GM19193 (cell line): ENCODE measurements around the gene RIPOR3.

ENCODE experiments used
- POLR2A ChIP-seq: IDR thresholded peaks from 4 replicates; pipeline ENCODE4 v1.6.1; 2011; ENCODE audit not compliant: insufficient read depth, insufficient read length; ENCODE audit errors: extremely low read depth

RIPOR3 gene

DNA sequence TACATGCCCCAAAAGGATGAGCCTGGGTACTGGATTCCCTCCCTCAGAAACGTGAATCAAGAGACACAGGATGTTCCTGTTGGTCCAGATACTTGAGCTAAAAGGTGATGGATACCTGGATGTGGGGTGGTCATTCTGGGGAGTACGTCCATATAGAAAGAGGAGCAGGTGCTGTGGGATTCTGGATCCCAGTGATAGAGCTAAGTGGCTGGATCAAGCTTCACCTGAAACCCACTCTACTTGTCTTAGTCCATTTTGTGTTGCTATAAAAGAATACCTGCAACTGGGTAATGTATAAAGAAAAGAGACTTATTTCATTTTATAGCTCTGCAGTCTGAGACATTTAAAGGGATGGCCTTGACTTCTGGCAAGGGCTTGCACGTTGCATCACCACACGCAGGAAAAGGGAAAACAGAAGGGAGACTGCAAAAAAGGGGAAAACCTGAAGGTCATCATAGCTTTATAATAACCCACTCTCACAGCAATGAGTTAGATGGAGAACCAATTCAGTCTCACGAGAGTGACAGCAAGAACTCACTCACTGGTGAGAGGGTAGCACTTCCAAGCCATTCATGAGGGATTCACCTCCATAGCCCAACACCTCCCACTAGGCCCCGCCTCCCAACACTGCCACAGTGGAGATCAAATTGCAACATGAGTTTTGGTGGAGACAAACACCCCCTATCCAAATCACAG is 31.2 kb downstream of the RIPOR3 start:
- no peak for TF ChIP-seq POLR2A

DNA sequence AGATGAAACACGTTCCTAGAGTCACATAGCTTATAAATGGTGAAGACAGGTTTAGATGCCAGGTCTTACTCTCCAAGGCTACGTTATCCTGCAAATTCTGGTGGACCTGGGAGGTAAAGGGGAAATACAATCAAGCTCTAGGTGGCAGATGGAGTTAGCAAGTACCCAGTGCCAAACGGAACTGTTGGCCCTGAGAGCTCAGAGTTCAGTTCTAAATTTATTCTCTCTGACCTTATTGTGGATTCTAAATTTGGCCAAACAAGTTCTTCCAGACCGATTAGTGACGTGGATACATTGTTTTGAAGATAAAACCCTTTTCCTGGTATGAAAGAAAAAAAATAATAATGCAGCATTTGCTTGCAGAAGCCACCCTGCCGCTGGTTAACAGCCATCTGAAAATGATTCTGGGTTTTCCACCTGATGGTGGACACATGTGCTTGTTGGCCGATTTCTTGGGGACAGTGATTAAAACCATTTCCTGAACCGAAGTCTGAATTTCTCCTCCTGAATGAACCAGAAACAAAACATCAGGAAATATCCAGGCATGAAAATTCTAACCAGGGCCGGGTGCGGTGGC is 32.5 kb downstream of the RIPOR3 start:
- no peak for TF ChIP-seq POLR2A

DNA sequence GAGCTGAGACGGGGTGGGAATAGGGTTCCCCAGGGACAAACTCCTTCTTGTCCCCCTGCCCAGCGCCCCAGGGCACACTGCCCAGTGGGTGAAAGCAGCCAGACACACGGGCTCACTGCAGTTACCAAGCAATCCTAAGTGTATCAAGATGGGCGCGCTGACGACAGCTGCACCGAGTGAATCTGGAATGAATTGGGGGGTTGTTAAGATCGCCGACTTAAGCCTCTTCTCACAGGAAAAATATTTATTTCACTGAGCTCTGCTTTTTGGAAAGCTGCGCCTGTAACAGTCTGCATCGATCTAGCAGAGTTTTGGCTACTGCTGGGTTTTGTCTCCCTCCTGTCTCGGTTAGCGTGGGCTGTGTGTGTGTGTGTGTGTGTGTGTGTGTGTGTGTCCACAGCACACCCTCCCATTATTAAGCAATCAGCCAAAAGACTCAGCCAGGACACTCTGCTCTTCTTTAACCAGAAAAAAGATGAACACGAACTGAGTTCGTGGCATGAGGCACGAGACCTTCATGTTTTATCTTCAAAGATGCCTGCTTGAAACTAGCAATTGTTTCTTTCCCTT is 35.9 kb downstream of the RIPOR3 start:
- no peak for TF ChIP-seq POLR2A

DNA sequence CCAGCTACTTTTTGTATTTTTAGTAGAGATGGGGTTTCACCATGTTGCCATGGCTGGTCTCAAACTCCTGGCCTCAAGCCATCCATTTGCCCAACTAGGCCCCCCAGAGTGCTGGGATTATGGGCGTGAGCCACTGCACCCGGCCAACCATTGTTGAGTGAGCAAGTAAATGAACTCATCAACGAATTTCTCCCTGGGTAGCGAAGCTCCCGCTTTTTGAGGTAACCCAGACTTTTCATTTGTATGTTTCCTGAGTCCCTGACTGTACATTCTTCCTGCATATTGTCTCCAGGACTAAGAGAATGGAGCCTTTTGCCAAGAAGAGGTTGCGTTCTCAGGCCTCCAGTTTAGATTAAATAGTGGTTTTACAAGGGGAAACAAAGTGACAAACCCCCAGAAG is 36.4 kb downstream of the RIPOR3 start:
- no peak for TF ChIP-seq POLR2A

DNA sequence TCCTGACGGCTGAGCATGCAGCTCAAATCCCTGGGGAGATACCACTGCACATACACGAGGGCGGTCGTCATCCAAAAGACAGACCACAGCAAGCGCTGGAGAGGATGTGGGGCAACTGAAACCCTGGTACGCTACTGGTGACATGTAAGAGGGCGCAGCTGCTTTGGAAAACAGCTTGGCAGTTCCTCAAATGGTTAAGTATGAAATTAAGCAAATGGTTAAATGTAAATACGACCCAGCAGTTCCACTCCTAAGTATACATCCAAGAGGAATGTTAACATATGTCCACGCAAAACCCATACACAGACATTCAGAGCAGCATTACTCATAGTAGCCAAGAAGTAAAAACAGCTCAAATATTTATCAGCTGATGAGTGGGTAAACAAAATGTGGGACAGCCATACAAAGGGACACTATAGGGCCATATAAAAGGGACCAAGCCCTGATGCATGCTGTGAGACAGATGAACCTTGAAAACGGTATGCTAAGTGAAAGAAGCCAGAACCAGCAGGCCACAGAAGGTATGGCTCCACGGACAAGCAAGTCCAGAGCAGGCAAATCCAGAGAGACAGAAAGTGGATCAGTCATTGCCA is 38.5 kb downstream of the RIPOR3 start:
- no peak for TF ChIP-seq POLR2A

DNA sequence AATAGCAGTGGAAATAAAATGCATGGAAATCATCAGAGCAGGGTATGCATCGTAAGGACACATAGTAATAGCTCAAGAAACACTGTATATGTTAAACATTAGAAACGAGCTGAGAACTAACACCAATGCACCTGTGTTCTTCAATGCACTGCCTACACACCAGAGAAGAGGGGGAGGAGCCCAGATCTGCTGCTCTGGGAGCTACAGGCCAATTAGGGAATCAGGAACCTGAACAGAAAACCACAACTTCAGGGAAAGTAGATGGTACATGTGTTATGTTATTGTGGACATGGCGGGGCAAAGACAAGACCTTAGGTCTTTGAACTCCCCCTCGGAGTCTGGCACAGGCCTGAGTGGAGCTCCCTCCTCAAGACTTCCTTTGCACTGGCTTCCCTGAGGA is 39.7 kb downstream of the RIPOR3 start:
- TF ChIP-seq POLR2A = no peak

DNA sequence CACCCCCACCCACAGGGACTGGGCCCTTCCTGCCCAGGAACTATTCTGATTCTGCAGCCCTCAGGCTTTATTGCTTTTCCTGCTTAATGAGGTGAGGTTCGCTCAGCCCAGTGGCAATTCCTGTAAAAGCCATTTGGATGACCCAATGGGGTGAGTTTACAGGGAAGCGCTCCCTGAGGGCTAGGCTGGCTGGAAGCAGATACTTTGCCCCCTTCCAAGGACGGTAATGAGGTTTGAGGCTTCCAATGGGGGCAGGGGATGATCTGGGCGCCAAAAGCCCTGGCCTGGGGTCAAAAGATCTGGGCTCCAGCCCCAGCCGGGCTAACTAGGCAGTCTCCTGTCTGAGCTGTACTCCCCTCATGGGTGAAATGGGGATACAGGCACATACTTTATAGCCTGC is 41.8 kb downstream of the RIPOR3 start:
- TF ChIP-seq POLR2A = no peak

DNA sequence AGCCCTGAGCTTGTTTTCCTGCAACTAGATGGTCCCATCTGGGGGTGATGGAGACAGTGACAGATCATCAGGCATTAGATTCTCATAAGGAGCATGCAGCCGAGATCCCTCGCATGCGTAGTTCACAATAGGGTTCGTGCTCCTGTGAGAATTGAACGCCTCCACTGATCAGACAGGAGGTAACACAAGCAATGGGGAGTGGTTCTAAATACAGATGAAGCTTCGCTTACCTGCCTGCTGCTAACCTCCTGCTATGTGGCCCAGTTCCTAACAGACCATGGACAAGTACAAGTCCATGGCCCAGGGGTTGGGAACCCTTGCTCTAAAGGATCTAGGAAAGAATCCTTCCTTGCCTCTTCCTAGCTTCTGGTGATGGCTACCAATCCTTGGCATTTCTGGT is 42.7 kb downstream of the RIPOR3 start:
- TF ChIP-seq POLR2A = no peak

DNA sequence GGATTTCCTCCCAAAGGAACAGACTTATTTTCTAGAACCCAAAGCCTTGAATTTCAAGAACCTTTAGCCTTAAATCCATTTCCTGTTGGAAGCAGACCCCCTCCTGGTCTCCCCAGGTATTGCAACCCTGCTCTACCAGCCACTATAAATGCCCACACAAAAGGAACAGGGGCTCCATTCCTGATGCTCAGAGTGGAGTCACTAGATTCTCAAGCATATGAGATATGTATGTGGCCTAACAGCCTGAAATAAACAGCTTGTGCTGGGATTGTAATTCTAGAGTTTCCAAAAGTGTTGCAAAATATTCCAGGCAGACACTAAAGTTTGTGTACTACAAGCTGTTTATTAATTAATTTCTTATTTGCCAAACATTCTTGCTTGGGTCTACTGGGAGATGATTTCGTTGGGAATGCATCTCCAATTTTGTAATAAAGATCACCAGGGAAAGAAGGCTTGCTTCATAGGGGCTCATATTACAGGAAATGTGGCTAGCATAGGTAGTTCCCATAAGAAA is 44.8 kb downstream of the RIPOR3 start:
- TF ChIP-seq POLR2A = no peak

DNA sequence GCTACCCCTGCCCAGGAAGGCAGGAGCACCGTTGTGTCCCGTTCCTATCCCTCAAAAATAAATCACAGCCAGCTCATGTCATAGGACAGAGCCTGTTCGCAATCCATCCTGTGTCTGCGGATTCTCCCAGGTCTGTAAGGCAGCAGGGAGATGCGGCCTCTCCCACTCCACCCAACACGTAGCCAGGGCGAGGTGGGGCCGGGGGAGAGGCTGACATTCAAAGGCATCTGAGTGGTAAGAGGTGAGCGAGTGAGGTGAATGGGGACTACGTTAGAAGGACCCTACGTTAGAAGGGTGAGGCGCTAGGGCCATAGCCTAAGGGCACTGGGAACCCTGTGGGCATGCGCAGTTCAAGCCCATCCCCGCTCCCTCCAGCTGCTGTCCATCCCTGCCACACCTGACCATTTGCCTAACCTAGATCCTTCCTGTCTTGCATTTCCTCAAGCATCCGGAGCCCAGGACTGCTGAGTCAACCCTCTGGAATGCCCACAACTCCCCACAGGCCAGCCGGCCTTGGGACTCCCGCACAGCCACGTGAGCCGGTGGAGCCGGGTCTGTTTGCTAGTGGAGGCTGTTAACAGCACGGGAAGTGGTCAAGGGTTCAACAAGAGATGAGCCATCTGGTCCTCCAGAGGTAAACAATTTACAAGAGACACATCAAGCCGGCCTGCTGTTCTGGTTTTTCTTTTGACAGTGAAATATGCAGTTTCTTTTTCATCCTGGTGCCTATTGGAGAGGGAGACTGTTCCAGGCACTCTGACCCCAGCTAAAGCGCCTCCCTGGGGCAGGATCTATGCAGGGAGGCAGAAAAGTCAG is 45.9 kb downstream of the RIPOR3 start:
- TF ChIP-seq POLR2A = no peak

DNA sequence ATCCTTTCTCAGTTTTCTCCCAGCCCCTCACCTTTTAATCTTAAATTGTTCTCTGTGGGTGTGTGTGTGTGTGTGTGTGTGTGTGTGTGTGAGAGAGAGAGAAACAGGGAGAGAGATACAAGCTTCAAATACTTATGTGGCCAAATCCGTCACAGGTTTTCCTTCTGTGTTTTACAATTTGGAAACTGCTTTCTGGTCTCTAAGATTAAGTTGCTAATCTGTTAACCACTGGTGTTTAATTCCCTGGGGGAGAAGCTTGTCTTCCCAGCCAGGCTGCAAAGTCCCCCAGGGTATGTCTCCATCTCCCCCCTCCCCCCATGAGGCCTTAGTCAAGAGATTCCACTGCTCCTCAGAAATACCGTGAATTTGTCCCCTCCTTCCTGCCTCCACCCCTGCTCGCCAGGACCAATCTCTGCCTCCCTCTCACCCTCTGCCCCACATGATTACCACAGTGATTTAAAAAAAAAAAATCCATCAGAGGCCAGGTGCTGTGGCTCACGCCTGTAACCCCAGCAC is 49.0 kb downstream of the RIPOR3 start:
- TF ChIP-seq POLR2A = no peak

DNA sequence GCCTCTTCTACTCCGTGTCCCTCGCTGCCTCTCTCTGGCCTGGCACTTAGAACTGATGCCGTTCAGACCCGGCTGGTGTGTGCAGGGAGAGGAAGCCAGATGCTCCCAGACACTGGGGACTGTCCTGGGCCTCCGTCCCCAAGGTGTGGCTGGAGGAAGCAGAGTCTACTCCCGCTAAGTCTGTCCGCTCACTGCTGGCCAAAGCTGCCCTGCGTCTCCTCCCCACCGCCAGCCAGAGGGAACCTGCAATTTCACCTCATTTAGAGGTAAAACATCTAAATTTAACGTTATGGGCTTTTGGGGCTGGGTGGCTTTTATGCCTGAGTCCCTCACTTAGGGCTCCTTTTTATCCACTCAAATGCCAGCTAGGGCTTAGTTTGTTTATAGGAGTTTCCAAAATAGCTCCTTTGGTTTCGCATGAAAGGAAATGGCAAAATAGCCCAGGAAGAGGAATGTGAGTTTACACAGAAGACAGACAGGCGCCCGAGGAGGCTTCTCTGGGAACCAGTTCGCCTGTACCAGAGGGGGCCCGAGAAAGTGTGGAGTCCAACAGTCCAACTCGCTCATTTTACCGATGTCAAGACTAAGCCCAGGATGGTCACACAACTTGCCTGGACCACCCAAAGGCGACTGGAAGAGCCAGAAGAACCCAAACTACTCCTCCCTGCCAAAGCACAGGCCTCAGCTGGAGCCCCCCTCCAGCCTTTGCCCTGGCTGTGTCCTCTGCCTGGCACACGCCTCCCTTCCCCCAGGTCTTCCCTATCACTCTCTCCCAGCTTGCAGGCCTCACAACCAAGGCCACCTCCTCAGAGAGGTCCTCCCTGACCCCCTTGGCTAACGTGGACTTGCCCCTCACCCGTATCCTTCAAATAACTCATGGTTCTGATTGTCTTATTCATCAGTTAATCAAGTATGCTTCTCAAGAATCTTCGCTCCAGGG is 54.5 kb downstream of the RIPOR3 start:
- TF ChIP-seq POLR2A = no peak

DNA sequence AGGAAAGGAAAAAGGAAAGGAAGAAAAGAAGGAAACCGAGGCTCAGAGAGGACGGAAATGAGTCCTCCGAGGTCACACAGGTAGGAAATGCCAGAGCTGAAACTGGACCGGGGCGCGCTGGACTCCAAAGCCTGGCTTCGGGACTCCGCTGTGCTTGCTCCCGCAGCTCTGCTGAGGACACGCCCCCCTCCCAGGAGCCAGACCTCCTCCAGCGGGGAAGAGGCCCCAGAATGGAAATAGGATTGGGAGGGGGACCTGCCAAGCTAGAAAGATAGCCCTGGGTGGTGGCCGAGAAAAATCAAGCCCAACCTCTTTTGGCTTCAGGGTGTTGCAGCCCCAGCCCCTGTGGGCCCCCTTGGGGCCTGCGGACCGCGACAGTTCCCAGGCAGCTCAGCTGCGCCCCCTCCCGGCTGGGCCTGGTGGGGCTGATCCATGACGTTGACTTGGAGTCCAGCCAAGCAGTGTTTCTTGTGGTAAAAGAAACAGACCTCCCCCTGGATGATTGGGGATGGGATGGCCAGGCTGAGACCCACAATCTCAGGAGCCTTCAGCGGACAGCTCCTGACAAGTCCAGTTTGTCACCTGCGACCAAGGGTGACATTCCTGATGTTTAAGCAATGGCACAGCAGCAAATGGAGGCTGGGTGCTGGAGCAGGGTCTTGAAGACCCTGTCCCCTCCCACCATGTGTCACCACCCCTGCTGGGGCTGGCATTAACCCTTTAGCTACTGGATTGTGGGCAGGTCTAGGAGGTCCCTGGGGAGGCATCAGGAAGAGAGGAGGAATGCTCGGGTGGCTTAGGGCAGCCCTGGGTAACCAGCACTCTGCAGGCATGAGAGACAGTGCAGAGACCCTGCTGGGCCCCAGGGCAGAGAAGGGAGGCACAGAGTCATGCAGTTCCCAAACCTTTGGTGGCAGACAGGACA is 55.4 kb downstream of the RIPOR3 start:
- no peak for TF ChIP-seq POLR2A
